HK-2 (cell line): ENCODE data around the gene WDFY4.

ENCODE experiments used
- DNase-seq: peaks from one replicate; pipeline ENCODE4 v3.0.0-alpha.2; 2018; ENCODE audit not compliant: unreplicated experiment

WDFY4 gene

DNA sequence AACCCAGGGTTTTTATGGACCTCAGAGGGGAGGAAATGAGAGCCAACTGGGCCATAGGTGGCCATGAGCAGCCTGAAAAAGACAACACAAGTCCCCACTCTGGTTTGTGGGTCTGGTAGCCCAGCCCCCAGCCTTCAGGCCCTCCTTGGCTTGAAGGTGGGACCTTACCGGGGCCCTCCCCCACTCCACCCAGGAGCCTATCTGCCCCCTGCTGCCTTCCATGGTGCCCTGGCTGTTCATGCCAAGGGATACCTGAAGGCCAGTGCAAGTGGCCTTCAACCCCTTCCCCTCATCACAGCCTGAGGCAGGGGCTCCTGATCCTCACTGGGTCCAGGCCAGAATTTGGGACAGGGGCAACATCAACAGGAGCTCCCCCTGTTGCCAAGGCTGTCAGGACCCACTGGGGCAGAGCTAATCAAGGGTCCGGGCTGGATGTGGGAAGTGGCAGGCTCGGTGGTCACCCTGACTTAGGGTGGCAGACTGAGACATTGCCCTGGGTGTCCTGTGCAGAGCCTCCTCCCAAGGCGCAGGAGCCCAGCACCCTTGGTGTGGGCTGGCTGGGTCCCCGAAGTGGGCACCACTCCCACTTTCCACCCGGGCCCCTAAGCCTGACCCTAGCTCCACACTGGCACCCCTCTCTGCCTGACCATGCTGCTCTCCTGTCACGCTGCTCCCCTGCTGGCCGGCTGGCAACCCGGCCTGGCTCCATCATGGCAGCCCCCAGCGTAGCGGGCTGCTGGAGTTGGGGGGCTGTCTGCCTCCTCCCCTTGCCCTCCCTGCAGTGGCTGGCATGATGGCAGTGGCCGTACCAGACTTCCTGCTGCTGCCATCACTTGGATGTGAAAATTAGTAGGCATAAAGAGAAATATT, 6.4 kb downstream of the WDFY4 start:
- DNase-seq, result no peak

DNA sequence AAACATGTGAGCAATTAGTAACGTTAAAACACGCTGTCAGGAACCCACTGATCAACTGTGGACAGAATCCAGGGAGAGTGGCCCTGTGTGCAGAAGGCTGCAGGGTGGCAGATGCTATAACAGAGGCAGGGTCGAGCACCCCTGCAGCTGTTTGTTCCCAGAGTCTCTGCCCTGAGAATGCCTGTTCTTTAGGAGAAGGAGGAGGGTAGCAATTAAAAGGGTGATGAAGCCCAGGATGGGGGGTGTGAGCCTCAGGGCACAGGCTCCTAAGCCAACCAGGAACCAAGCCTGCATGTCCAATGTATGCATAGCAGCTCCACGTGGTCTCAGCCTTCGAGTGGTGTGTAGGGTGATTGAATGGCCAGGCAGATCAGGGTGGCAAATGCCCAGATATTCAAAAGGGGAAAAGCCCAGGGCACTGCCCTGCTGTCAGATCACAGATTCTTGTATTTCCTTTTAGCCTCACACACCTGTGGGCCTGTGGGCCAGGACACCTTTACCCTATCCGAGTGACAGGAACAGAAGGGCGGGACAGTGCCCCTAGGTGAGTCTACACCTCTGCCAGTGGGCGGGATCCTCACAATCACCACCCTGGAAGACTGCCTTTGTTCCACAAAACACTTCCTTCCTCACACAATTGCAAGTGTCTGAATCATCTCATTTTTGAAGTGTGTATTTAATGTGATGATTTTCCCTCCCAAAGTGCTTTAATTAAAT, 7.3 kb downstream of the WDFY4 start:
- DNase-seq, result no peak

DNA sequence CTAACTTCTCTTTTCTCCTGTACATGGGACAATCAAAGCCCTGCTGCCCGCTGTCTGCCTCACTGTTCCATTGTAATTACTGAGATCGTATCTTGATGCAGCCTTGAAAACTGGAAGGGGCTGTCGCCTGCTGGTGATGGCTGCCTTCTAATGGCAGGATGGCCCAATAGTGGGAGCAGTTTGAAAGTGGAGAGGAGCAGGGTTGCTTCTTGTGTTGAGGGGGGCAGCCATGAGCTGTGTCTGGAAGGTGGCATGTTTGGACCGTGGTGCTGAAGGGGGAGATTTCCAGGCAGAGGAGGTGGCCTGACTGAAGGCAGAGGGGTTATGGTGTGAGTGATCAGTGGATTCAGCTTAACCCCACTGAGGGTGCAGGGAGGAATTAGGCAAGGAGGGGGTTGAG, 8.1 kb downstream of the WDFY4 start:
- DNase-seq, result no peak

DNA sequence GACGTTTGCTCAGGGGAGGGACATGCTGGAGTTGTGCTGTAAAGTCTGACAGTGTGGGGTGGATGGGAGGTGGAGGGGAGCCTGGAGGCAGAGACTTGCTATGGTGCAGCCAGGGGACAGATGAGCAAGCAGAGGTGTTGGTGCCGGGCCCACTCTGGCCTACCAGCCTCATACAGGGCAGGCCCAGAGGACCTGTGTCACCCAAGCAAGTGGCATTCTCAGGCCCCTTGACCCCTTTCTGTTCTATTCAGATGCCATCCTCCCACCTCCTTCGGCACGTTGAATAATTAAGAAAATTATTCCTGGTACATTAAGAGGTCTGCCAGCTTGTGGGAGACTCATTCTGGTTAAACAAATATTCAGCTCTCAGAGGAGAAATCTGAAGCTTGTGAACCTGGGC, 8.5 kb downstream of the WDFY4 start:
- no peak for DNase-seq

DNA sequence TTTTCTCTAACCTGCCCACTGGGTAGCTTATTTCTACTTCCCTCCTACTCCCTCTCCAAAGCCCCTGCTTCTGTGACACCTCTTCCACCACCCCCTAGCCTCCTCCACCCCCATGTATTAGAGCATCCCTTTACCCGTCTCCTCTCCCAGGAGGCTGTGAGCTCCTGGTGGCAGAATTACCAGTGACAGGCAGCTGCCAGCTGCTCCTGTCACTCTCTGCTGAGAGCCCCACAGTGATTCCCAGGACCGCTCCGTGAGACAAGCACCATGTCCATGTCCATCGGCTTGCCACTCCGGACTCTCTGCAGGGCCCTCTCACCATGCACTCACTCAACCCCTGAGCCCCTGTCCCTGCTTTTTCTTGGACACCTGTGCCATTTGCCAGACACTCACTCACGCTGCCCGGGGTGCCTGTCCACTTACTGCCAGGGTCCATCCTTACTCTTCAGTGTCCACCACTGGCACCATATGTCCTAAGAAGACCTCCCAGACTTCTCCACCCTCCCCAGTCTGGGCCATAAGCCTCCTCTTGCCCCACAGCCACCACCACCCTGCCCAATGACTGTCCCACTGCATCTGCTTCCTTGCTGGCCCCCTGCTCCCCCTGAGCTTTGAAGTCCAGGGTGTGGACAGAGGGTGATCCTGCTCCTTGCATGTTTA, 9.8 kb downstream of the WDFY4 start:
- DNase-seq, result no peak

DNA sequence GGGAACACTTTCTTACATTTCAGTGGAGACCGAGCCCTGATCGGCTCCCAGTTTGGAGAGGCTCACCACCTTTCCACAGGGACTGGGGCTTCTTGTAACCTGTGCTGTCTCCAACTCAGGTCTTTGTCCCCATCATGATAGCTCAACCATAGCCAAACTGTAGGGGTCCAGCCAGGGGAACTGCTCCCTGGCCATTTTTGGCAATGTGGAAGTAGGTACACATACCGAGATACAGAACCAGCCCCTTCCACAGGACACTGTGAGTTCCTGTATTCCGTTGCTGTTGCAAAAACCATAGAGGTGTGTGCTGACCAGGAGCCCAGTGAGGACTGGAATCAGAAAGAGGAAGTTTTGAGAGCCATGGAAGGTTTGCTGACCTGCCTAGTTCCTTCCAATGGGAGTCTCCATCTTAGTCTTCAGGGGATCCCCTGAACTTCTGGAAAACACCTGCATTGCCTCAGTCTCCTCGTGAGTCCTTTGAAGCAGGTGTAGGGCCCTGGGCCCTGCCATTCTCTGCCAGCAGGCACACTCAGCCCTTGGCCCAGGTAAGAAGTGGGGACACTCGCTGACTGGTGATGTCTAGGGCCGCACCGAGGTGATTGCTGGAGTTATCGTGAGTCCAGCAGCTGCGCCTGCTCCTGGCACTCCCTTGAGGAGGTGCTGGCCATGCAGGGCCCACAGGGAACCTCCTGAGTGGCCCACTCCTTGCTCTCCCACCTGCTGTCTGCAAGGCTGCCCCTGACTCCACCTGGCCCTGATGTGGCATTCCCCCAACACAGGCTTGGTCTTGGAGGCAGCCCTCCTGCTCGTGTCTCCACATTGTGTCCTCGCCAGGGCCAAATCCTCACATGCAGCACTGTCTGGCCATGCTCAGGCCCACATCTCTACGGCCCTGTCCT, 11.2 kb downstream of the WDFY4 start:
- DNase-seq, result no peak

DNA sequence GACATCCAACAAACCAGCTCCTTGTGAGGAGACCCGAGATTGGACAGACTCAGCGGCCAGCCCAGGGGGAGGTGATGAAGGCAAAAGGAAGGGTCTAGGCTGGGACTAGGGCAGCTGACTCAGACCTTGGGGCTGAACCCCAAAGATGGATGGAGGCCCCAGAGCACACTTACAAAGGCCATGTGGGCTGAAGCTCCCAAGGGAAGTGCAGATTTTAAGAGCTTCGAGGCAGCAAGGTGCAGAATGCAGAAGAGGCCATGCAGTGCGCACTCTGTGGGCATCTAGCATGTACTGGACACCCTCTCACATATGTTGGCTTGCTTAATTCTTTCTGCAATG, 11.8 kb downstream of the WDFY4 start:
- no peak for DNase-seq

DNA sequence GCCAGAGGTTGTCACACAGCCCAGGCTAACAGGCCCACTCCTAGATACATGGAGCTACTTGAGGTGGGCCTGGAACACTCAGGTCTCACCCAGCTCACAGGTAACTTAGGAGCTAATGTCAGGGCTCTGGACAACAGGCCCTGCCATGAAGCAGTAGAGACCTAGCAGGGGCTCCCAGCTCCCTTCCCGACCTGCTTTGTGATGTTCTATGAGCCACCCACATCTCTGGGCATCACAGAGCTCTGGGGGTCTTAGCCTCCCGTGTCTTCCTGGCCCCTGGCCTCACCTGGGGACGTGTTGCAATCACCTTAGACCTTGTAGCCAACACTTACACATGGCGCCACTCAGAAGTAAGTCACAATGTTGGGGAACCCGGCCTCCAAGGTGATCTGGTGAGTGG, 12.4 kb downstream of the WDFY4 start:
- no peak for DNase-seq

DNA sequence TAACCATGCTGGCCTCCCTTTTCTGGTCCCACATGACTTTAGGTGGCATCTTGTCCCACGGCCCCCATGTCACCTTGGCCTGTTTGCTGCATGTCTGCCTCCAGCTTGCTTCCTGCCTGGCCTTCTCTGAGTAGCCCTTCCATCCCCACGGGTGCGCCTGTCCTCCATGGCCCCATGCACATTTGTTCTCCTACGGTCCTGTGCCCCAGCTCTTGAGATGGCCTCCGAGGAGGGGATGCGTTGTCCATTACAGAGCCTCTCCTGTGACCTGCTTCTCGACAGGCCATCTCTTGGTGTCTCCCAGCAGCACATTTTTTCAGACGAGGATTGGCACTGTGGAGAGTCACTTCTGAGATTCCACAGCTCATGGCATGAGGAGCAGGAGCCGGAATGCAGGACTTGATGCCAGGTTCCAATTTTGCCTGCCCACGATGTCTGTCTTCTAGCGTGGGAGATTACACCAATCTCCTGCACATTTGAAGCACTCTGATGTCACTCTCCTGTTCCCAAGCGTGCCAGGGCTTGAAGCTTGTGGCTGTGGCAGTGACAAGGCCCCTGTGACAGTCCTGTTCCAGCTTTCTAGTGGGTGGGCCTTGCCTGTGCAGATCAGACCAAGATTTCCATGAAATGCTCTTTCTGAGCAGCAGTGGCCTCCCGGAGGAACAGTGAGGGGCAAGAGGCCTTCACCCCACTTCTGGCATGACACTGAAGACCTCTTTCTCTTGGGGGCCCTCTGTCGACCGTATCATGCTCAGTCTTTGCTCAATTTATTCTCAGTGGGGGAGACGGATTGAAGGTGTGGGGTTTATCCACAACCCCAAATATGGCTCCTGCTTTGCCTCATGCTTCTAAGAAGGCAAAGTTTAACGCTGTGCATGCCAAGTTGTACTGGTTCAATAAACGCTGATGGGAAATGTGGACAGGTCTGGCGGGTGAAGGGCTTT, 13.4 kb downstream of the WDFY4 start:
- DNase-seq, result no peak

DNA sequence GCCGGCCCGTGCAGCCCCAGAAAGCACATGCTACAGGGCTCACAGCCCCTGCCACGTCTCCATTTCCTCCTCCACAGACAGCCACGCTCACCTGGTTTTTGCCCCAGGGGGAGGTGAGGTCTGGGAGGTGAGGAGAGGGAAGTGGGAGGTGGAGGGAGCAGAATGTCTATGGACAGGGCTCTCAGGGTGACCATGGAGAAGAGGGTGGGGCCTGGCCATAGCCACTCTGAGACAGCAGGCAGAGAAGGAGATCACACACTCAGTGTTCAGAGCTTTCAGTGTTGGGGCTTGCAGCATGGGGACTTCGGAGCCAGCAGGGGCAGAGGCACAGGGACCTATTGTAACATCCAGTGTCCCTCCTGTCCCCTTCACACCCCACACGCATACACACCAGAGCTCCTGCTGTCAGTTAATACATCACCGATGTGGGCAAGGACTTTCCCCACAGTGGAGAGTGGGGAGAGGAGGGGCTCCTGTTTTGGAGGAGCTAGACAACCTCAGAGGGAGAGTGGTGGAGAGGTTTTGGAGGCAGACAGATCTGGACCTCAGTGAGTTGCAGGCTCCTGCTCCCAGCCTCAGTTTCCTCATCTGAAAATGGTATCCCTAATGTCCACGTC, 14.4 kb downstream of the WDFY4 start:
- DNase-seq, result no peak

DNA sequence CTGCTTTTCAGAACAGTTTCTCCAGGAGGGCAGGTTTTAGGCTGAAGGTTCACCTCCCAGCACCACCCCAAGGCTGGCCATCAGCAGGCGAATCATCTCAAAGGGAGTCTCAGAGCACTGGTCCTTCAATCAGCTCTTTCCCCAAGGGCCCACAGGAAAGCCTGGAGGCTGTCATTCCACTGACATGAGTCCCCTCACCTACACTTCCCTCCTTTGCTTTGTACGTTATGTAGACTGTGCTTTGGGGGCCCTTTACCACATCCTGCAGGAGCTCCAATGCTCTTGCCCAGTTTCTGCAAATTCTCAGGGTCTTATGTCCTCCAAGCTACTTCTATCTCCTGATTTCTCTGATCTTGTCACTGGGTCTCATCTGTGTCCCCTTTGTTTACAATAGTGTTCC, 15.4 kb downstream of the WDFY4 start:
- DNase-seq, result no peak

DNA sequence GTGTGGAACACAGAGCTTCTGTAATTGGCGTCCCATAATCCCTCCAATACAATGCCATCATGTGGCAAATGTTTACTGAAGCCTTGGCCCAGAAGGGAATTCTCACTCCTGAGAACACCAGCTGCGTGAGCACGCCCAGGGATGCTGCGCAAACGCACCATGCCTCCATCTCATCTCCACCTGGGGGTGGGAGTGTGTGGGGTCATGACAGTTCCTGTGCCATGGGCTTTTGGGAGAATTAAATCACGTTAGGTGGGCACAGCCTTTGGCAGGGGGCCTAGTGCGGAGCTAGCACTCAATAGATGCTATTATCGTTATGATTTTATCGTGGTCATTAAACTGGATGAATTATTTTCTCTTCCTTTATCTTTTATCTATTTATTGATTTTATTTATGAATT, 15.8 kb downstream of the WDFY4 start:
- DNase-seq, result no peak

DNA sequence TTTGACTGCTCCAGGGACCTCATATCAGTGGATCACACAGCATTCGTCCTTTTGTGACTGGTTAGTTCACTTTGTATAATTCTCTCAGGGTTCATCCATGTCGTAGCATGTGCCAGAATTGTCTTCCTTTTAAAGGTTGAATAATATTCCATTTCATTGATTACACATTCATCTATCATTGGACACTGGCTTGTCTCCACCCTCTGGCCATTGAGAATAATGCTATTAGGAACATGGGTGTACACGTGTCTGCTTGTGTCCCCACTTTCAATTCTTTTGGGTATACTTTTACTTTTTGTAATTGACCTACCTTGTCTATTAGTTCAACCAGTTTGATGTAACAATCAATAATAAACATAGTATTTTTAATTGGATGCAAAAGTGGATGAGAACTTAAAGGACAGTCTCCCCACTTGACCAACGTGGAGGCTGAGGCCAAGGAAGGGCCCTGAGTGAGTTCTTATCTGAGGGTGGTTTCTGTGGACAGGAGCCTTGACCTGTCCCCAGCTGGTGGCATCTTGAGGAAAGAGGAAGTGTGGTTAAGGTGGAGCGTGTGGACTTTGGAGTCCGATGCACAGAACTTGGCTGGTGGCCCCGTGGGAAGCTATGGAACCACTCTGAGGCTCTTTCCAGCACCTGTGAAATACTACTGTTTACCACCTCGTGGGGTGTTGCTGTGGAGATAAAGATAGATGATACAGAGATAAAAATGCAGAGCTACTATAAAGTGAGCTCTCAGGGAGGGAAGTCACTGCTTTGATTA, 16.6 kb downstream of the WDFY4 start:
- DNase-seq, result no peak

DNA sequence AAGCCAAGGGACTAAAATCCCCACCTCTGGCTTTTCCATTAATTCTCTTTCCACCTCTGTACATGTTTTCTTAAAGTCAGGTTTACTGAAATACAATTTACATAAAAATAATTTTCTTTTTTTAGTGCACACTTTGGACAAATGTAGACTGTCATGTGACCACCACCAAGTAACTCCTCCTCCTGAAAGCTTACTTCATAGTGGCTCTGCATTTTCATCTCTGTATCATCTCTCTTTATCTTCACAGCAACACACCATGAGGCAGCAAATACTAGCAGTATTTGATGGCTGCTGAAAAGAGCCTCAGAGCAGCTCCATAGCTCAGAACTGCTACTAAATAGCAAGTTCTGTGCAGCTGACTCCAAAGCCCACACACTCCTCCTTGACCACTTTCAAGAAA, 17.3 kb downstream of the WDFY4 start:
- DNase-seq, result no peak

DNA sequence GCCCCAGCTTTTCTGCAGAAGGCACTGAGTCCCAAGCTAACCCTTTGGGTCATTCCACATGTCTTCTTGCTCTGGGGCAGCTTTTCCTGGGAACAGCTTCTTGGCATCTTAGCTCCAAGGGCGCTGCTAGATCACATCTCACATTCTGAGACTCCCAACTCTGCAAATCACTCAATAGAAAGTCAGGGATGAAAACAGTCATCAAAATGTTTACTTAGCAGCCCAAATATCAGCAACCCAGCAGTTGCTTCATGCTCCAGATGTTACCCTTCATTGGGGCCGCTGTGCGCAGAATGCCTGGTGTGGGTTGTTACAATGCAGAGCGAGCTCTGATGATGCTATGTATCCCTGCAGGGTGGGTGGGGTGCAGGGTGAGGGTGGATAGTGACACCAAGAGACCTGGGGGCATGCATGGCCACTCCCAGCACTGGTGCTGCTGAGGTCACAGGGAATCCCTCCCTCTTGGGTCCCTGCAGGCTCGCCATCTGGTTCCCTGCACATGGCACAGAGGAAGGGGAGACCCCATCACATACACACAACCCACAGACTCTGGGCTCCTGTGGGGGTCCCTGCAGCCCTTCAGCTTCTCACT, 19.0 kb downstream of the WDFY4 start:
- no peak for DNase-seq

DNA sequence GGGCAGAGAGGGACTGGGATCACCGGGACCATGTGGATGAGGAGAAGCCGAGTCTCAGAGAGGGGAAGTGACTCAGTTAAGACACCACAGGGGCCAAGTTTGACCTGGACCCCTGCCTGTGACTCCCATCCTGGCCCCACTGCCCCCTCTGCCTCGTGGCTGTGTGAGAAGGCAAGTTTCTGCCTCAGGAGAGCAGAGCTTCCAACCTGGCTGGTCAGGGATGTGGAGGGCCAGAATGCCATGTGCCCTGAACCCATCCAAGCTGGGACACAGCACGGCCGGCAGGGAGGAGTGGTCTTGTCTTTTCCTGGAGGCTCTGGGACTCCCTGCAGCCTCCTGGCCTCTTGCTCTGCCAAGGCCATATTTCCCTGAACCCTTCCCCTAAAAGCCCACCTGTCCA, 19.5 kb downstream of the WDFY4 start:
- no peak for DNase-seq

DNA sequence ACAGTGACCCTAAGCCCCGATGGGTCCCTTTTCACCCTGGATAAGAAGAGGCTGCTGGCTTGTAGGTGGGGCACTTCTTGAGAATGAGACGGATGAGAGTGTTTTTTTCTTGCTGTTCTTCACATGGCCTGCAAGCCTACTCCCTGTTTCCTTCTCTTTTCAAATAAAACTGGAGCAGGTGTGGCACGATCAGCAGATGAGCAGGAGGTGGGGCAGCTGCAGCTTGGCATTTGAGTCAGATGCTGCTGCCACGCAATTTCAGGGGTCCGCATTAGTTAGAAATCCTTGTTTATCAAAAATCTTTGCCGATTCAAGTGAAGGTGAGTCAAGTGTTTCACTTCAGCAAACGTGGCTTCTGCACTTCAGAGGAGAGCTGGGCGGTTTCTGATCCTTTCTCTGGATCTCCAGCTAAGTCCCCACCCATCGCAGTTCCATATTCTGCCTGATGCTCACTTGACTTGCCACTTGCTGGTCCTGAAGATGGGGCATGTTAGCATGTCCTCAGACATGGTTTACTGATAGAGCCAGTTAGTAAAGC, 20.8 kb downstream of the WDFY4 start:
- no peak for DNase-seq

DNA sequence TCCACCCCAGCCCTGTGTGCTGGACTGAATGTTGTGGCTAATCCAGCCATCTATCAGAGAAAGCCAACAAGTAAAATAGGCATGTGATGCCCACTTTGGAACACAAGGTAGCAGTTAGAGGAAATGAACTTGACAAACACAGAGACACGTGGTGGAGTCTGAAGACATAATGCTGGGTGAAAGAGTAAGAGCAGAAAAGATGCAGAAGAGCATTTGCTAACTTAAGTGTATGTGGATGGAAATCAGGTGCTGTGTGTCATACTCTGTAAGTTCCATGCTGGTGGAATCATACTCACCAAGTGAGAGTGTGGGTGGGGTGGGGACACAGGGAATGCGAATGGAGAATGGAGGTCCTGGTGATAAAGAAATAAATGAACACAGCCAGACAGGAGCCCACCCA, 22.8 kb downstream of the WDFY4 start:
- no peak for DNase-seq

DNA sequence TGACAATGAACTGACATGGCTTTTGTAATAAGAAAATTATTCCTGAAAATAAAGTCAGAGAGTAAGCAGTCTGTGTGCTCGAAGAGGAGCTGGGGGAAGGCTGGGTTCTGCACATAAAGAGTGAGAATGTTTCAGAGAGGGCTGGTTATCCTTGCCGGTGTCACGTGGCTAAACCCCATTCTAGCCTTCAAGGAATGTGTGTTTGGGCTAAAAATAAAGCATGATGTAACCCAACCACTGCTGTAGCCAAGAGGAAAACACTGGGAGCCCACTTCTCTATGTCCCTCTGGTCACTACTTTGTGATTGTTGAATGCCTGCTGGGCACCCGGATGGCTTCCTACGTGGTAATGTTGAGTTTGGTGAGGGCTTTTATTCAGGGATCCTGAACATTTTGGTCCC, 23.5 kb downstream of the WDFY4 start:
- no peak for DNase-seq
